Measurements from ENCODE around the gene RIN3. TPM values are rescaled to one million over a fixed set of nuclear protein-coding genes. Genes with fewer than 3 reads are reported as not detected.

RIN3 gene
- total RNA-seq, 4 donors from 2014 or later = 15.1 to 32.3 (median 21.9) TPM

- TF ChIP-seq, protein P1, sequence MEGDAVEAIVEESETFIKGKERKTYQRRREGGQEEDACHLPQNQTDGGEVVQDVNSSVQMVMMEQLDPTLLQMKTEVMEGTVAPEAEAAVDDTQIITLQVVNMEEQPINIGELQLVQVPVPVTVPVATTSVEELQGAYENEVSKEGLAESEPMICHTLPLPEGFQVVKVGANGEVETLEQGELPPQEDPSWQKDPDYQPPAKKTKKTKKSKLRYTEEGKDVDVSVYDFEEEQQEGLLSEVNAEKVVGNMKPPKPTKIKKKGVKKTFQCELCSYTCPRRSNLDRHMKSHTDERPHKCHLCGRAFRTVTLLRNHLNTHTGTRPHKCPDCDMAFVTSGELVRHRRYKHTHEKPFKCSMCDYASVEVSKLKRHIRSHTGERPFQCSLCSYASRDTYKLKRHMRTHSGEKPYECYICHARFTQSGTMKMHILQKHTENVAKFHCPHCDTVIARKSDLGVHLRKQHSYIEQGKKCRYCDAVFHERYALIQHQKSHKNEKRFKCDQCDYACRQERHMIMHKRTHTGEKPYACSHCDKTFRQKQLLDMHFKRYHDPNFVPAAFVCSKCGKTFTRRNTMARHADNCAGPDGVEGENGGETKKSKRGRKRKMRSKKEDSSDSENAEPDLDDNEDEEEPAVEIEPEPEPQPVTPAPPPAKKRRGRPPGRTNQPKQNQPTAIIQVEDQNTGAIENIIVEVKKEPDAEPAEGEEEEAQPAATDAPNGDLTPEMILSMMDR (IDR thresholded peaks at IDR 0.05; ENCODE audit: low read depth) = no peak
Measured at GRCh38 chr14:92637228-92637627, 123.6 kb downstream of the RIN3 start.

DNA sequence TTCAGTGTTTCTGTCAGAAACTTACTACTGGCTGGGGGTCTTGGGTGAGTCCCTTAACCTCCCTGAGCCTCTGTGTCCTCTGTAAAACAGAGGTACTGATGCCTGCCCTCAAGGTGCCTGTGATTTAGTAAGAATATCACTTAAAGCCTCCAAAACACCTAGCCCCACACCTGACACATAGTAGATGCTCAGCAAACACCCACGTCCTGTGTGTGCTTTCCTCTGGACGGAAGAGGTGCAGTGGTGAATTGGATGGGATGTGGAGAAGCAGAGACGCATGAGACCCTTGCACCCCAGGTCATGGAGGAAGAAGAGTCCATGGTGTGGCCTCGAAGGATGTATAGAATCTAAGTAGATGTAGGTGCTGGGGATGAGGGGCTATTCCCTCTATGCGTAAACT is 124.3 kb downstream of the RIN3 start:
- TF ChIP-seq, protein P1 (IDR thresholded peaks at IDR 0.05; ENCODE audit: low read depth) = no peak

DNA sequence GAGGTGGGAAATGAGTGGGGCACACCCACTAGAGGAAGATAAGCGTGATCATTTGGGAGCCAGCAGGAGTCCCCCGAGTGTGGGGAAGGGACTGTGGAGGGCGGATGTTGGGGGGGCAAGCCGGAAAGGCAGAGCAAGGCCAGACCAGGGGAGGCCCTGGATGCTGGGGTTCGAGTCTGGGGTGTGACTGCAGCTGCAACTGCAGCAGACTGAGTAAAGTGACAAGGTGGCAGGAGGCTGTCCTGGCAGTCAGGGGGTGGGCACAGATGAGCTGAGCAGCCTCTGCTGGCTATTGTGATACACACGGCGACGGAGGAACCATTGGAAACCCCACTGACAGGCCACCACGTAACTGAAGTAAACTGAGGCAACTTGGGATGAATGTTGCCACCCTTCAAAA is 124.7 kb downstream of the RIN3 start:
- TF ChIP-seq, protein P1 (IDR thresholded peaks at IDR 0.05; ENCODE audit: low read depth) = no peak

DNA sequence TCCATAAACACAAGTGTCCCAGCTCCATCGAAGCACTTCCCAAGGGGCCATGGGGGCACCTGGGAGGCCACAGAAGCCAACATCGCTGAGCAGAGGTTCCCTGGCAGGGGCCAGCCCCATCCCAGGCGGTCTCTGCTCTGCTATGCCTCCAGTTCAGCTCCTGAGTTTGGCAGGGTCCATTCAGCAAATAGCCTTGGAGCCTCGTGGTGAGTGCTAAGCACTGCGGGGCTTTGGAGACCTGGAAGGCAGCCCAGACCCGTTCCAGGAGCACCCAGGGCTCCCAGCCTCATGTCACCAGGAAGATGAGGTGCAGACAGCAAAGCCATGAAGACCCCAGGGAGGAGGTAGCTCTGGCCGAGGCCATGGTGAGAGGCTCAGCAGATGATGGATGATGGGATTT is 125.3 kb downstream of the RIN3 start:
- TF ChIP-seq, protein P1 (IDR thresholded peaks at IDR 0.05; ENCODE audit: low read depth) = no peak

DNA sequence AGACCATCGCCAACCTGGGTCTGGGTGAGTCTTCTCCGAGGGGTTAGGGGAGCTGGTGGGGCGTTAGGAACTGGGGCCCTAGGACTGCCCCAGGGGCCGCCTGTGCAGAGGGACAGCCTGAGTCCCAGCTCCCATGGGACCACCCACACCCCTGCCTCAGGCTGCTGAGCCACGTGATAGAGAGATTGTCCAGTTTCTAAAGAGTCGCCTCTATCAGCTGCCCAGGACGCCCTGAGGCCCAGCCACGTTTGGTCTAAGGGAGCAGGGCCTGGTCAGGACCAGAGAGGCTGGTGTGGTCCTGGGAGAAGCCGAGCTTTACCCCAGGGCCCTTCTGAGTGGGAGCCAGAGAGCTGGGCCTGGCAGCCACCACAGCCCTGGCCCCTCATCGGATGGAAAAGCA is 127.7 kb downstream of the RIN3 start:
- TF ChIP-seq, protein P1 (IDR thresholded peaks at IDR 0.05; ENCODE audit: low read depth) = no peak

GRCh38 chr14:92644171-92644969 is 130.8 kb downstream of the RIN3 start:
- TF ChIP-seq, protein P1 (IDR thresholded peaks at IDR 0.05; ENCODE audit: low read depth) = no peak

- TF ChIP-seq, protein P1 (IDR thresholded peaks at IDR 0.05; ENCODE audit: low read depth) = no peak
Measured at GRCh38 chr14:92644970-92645515, 131.5 kb downstream of the RIN3 start.
